CD14-positive monocyte (primary cell): Measurements from ENCODE around the gene UBR3. TPM values are rescaled to one million over a fixed set of nuclear protein-coding genes. Genes with fewer than 3 reads are reported as not detected.

Experiments used
- DNase-seq, 3 donors: peaks; one replicate each; pipeline ENCODE4 v3.0.0-alpha.2; 2011 to 2022
- H2AFZ ChIP-seq: 2 replicates; pipeline ENCODE4 v1.6.0; 2012; ENCODE audit warnings: mild to moderate bottlenecking, low read depth, low read length, inconsistent platforms; ENCODE audit not compliant: insufficient read depth, poor library complexity, severe bottlenecking
- H3K27ac ChIP-seq, 2 donors: 1 replicate in 1 of 2; 2 replicates in 1 of 2; pipeline ENCODE4 v1.5.1; 2012 to 2013; ENCODE audit warnings: low read length in 2 of 2, control low read depth in 1 of 2, inconsistent platforms in 1 of 2, low read depth in 1 of 2, mild to moderate bottlenecking in 1 of 2
- H3K27me3 ChIP-seq, 2 donors: one replicate each; pipeline versions ENCODE4 v1.6.0 to v1.6.1; 2011 to 2013; ENCODE audit warnings: low read length in 2 of 2; ENCODE audit not compliant: control insufficient read depth in 2 of 2, insufficient read depth in 2 of 2
- H3K36me3 ChIP-seq, 2 donors: replicated peaks in 1 of 2; 1 replicate in 1 of 2; 2 replicates in 1 of 2; pipeline versions ENCODE4 v1.5.1 to v1.6.1; 2012 to 2013; ENCODE audit warnings: low read length in 2 of 2, control low read depth in 1 of 2, inconsistent platforms in 1 of 2, mild to moderate bottlenecking in 1 of 2; ENCODE audit not compliant: insufficient read depth in 2 of 2, control insufficient read depth in 1 of 2
- H3K4me1 ChIP-seq, 2 donors: 1 replicate in 1 of 2; 2 replicates in 1 of 2; pipeline versions ENCODE4 v1.5.1 to v1.6.1; 2012 to 2013; ENCODE audit warnings: low read length in 2 of 2, control low read depth in 1 of 2, inconsistent platforms in 1 of 2, mild to moderate bottlenecking in 1 of 2, moderate library complexity in 1 of 2; ENCODE audit not compliant: insufficient read depth in 2 of 2, control insufficient read depth in 1 of 2
- H3K4me2 ChIP-seq: replicated peaks from 2 replicates; pipeline ENCODE3; 2012; ENCODE audit warnings: low read length, moderate library complexity, mild to moderate bottlenecking; ENCODE audit not compliant: poor library complexity, severe bottlenecking; ENCODE audit errors: extremely low read depth
- H3K4me3 ChIP-seq, 3 experiments: fragments of 200-600 bp in 1 of 3; sonication (generic) in 1 of 3; replicated peaks in 1 of 3; 1 replicate in 2 of 3; 2 replicates in 1 of 3; pipeline ENCODE4 v1.5.1; 2011 to 2013; ENCODE audit warnings: low read length in 3 of 3, mild to moderate bottlenecking in 3 of 3, control low read depth in 2 of 3, low read depth in 2 of 3, inconsistent platforms in 1 of 3, moderate library complexity in 1 of 3
- H3K79me2 ChIP-seq: 2 replicates; pipeline ENCODE4 v1.6.0; 2012; ENCODE audit warnings: mild to moderate bottlenecking, control low read depth, inconsistent platforms, low read length, moderate library complexity; ENCODE audit not compliant: insufficient read depth
- H3K9ac ChIP-seq: 2 replicates; pipeline ENCODE4 v1.6.0; 2017; ENCODE audit warnings: low read length, mild to moderate bottlenecking; ENCODE audit not compliant: insufficient read depth, poor library complexity, severe bottlenecking
- H3K9me3 ChIP-seq, 2 donors: replicated peaks in 1 of 2; 1 replicate in 1 of 2; 2 replicates in 1 of 2; pipeline versions ENCODE4 v1.5.1 to v1.6.1; 2012 to 2013; ENCODE audit warnings: low read length in 2 of 2, control low read depth in 1 of 2; ENCODE audit not compliant: control insufficient read depth in 1 of 2, insufficient read depth in 1 of 2
- H4K20me1 ChIP-seq: 2 replicates; pipeline ENCODE4 v1.6.0; 2012; ENCODE audit warnings: mild to moderate bottlenecking, low read length, control low read depth, moderate library complexity; ENCODE audit not compliant: insufficient read depth
- H3K27ac Mint-ChIP-seq, 7 donors: one replicate each; pipeline ENCODE4 v1.8.0; 2020; ENCODE audit warnings: mild to moderate bottlenecking in 7 of 7, mixed read lengths in 7 of 7, moderate library complexity in 6 of 7, inconsistent platforms in 2 of 7
- H3K27me3 Mint-ChIP-seq, 3 donors: one replicate each; pipeline ENCODE4 v1.8.0; 2021 to 2022; ENCODE audit warnings: low read depth in 3 of 3, mild to moderate bottlenecking in 3 of 3, mixed read lengths in 3 of 3, moderate library complexity in 3 of 3, inconsistent platforms in 1 of 3
- H3K36me3 Mint-ChIP-seq, 2 donors: one replicate each; pipeline ENCODE4 v1.8.0; 2020; ENCODE audit warnings: mixed read lengths in 2 of 2, inconsistent platforms in 1 of 2, mild to moderate bottlenecking in 1 of 2
- H3K4me1 Mint-ChIP-seq: one replicate; pipeline ENCODE4 v1.8.0; 2020; ENCODE audit warnings: mild to moderate bottlenecking, mixed read lengths
- H3K4me3 Mint-ChIP-seq, 2 donors: one replicate each; pipeline ENCODE4 v1.8.0; 2020; ENCODE audit warnings: mild to moderate bottlenecking in 2 of 2, mixed read lengths in 2 of 2, moderate library complexity in 1 of 2
- H3K9me3 Mint-ChIP-seq, 7 donors: one replicate each; pipeline ENCODE4 v1.8.0; 2020 to 2022; ENCODE audit warnings: mixed read lengths in 7 of 7, mild to moderate bottlenecking in 6 of 7, moderate library complexity in 6 of 7, inconsistent platforms in 2 of 7
- CTCF ChIP-seq: fragments of 200-600 bp; IDR thresholded peaks from one replicate; pipeline ENCODE4 v1.8.0; 2022; ENCODE audit warnings: antibody characterized with exemption, mild to moderate bottlenecking
- WGBS: methylation state at CpG from one replicate; pipeline ENCODE4 v1.1.5; 2013; ENCODE audit warnings: missing lambda C conversion rate; ENCODE audit not compliant: insufficient coverage; 5-methylcytosine and 5-hydroxymethylcytosine counted together
- intact Hi-C, 2 donors: fragments of 100-400 bp; cut with micrococcal nuclease; formaldehyde crosslinking; loops; one replicate each; pipeline versions ENCODE4 v1.15.0 to v1.15.1; 2023
- polyA plus RNA-seq, 3 donors: library from polyadenylated mRNA; depleted of rRNA in 1 of 3; unstranded in 2 of 3; stranded (reverse) in 1 of 3; fragments of 300-500 nt in 2 of 3; fragments of >200 nt in 1 of 3; fragmentation: Illumina TruSeq in 2 of 3; gene quantifications; 1 replicate in 2 of 3; 2 replicates in 1 of 3; pipeline ENCODE4 v1.2.3, GENCODE V29; 2012 to 2021

The UBR3 gene
- polyA plus RNA-seq, 3 donors = 4.3 to 10.7 (median 4.7) TPM

DNA sequence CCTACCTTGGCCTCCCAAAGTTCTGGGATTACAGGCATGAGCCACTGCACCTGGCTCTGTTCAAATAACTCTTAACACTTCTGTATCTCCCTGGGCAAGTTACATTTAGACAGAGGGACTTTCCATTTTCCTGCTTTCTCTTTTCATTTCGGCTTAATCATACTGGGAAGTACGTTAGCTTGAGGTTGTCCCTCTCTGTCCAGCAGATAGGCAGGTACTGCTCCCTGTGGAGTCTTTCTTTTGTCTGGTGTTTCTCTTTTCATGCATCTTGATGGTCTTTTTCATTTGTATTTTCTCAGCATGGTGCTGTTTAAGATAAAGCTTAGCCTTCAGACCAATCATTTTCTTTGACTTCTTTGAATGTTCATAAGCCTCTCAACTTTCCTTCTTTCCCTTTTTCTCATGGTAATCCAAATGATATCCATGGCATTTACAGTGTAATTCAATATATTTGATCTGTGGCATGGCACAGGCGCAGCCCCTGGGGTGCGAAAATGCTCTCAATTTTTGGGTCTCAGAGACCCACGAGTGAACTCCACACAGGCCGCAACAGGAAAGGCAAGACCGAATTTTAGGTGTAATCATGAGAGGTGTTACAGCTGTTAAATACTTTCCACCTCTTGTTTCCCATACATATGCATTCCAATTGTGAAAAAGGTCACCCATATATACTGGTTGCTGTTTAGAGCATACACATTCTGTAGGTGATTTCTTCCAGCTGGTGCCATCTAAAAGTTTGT is 250.7 kb downstream of the UBR3 start:
- TF ChIP-seq CTCF = no peak
- no CpG with 5 or more reads among the region's 7 CpGs for WGBS
- no peak for DNase-seq
- Histone ChIP-seq H3K79me2 (no peaks in the 10 kb centered on the region), H3K9me3 (no peaks in the 10 kb centered on the region), H3K4me1 (no peaks in the 10 kb centered on the region), H4K20me1 (no peaks in the 10 kb centered on the region), H2AFZ (no peak overlapping the region), H3K4me2 (no peak overlapping the region), H3K27me3 (no peaks in the 10 kb centered on the region), H3K9ac (no peak overlapping the region), H3K27ac (no peak overlapping the region), H3K36me3 (peaks cover 26 to 52% of the 10 kb centered on the region in 2 donors), H3K4me3 (no peak overlapping the region)
- no peak overlapping the region for H3K4me3 Mint-ChIP-seq
- peaks cover 45 to 49% of the 10 kb centered on the region in 2 donors for H3K36me3 Mint-ChIP-seq
- no peaks in the 10 kb centered on the region for H3K9me3 Mint-ChIP-seq
- intact Hi-C loops = no loop called here
- no peaks in the 10 kb centered on the region for H3K4me1 Mint-ChIP-seq
- H3K27ac Mint-ChIP-seq = peak overlapping the region in 1 of 7 donors; percentile 45
- no peaks in the 10 kb centered on the region for H3K27me3 Mint-ChIP-seq

DNA sequence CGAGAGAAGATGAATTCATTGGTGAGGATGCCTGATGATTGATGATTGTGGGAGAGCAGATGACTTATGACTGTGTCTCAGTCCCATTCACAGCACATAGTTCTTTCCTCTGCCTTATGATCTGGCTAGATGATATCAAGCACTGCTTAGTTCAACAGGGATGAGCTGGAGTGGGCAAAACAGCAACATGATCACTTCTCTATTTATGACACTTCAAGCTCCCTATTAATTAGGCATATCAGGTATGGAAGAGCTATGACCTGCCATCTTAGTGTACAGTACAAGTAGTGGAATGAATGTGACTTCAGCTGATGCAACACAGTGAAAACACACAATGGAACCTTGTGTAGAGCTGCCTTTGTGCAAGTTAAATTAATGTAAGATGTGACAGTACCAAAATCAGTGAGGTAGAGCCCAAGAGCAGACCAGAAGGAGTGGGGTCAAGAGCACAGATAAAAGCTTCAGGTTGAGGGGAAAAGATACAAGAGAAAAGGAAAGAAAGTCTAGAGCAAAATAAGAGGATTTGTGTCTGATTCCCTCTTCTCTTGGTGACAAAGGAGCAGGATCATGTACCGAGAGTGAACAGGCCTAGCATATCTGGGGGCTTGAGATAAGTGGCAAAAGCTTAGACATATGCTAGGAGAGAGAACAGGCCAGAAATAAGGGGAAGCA is 257.7 kb downstream of the UBR3 start:
- Histone ChIP-seq H4K20me1 (no peaks in the 10 kb centered on the region), H3K36me3 (peaks cover 12 to 25% of the 10 kb centered on the region in 2 donors), H3K4me2 (no peak overlapping the region), H3K27me3 (no peaks in the 10 kb centered on the region), H3K27ac (no peak overlapping the region), H3K9ac (no peak overlapping the region), H2AFZ (no peak overlapping the region), H3K9me3 (no peaks in the 10 kb centered on the region), H3K4me1 (no peaks in the 10 kb centered on the region), H3K79me2 (no peaks in the 10 kb centered on the region), H3K4me3 (no peak overlapping the region)
- no peak for TF ChIP-seq CTCF
- intact Hi-C loops = no loop called here
- WGBS = 100% methylated on average over 1 of the region's 2 CpGs
- H3K27me3 Mint-ChIP-seq = no peaks in the 10 kb centered on the region
- H3K4me1 Mint-ChIP-seq = no peaks in the 10 kb centered on the region
- H3K27ac Mint-ChIP-seq = no peak overlapping the region
- no peak overlapping the region for H3K4me3 Mint-ChIP-seq
- DNase-seq = no peak
- no peaks in the 10 kb centered on the region for H3K9me3 Mint-ChIP-seq
- peaks cover 14 to 23% of the 10 kb centered on the region in 2 donors for H3K36me3 Mint-ChIP-seq
